GM21367 (cell line): ENCODE data around the gene PUDP.
"Not testable (repeated sequence)": the region's sequence is repeated elsewhere in the genome, so short reads cannot be mapped to it uniquely, and the experiment has no call there.

Experiments used
- ATAC-seq: cut with Tn5 transposase; IDR thresholded peaks from one replicate; pipeline ENCODE4 v1.9.1; 2021; ENCODE audit not compliant: unreplicated experiment

Gene PUDP

GRCh38 chrX:7110821-7111276 lies 37.1 kb downstream of the PUDP start:
- ATAC-seq, result peak; percentile 50

DNA sequence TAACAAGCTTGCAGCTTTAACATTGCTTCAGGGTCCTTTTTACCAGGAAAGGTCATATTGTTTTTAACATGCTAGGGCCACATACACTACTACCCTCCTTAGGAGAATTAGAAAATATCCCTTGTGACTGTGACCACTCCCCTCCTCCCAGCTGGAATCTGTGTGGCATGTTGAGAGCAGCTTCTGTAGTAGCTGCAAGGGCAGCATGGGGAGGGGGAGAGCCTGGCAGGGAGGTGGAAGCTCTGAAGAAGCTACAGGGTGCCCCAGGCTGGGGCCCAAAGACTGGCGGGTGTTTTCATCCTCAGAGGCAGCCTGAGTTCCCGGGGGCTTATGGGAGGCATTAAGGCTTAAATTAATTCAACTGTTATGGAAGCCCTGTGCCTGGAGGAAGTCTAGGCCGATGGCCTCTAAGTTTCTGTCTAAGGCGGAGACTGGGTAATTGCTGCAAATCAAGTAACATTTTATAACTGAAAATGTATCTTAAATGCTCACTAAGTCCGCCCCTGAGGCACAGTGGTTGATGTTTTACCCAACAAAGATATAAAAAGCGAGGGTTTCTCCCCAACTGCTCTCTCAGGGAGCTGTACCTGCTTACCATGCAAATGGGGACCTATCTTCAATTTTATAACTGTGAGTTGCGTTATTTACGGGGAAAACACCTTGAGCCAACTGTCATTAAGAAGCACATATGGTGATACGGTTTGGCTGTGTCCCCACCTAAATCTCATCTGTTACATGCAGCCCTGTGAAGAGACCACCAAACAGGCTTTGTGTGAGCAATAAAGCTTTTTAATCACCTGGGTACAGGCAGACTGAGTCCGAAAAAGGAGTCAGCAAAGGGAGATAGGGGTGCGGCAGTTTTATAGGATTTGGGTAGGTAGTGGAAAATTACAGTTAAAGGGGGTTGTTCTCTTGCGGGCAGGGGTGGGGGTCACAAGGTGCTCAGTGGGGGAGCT lies 37.8 kb downstream of the PUDP start:
- no peak for ATAC-seq

DNA sequence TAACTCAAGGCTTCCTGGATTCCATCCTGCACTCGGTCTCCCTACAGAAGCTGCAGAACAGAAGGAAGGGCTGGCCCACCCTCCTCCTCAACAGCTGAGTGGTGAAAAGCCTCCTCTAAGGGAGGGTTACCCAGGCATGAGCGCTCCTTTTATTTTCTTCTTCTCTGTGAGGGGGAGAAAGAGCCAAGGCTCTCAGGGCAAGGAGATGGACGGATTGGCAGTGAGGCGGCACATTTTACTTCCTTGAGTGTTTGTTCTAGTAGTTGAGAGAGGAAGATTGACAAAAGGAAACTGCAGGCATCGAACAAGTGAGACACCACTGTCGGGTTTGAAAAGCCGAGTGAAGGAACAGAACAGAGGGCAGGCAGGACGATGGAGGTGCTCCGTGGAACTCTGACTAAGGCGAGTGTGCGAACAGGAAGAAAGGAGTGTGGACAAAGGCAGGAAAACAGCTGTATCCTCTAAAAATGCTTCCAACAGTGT lies 38.9 kb downstream of the PUDP start:
- no peak for ATAC-seq

- ATAC-seq, result no peak
Measured at GRCh38 chrX:7108030-7108429, 39.9 kb downstream of the PUDP start.

DNA sequence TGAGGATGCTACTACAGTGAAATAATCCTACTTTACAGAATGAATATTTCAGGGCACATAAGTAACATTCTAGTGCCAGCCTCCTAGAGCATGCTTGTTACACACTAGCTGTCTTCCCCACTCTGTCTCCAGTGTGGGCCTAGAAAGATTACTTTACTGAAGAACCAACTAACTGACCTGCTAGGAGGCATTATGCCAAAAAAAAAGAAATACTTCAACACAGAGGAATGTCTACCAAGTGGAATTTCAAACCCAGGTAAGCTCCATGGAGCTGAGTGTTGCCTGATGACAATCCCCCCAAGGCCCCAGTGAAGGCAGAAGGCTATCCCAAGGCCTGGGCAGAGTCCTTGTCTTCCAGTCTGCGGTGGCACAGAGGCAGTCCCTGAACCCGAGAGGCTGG lies 41.3 kb downstream of the PUDP start:
- no peak for ATAC-seq

- ATAC-seq, result no peak
Measured at GRCh38 chrX:7102119-7102518, 45.8 kb downstream of the PUDP start.

GRCh38 chrX:7100022-7100421 lies 47.9 kb downstream of the PUDP start:
- ATAC-seq, result no peak

- ATAC-seq, result not testable (repeated sequence)
Measured at GRCh38 chrX:7095657-7096056, 52.3 kb downstream of the PUDP start.

DNA sequence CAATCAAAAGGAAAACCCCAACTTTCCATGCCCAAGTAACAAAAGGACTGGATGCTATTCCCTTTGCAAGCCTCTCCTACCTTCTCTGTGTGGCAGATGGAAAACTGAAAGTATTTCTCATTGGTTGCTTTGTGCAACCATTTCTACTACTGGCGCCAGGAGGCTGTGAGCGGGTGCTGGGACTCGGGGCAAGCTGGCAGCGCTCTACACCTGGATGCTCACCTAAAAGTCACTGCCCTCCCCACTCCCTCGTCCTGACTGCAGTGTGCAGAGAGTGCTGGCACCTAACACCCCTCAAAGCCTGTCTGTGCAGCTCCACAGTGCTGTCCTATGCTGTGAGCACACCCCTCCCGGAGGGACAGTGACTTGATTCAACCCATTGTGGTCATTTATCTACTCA lies 54.6 kb downstream of the PUDP start:
- ATAC-seq, result no peak

GRCh38 chrX:7092543-7092942 lies 55.4 kb downstream of the PUDP start:
- ATAC-seq, result no peak

DNA sequence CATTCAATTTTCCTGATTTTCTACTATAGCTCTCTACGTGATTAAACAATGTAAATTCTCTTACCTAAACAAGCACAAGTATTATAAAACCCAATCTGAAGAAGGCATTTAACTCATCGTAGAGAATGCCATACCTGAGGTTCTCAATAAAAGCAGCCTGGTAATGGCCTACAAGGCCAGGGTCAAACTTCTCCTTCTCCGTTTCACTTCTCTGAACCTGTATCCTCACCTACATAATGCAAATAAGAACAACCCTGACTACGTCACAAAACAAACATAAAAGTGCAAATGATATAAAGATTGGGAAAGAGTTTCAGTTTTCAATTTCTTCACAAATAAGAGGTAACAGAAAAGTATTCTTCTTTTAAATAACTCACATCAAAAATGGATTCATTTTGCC lies 56.0 kb downstream of the PUDP start:
- ATAC-seq, result no peak

DNA sequence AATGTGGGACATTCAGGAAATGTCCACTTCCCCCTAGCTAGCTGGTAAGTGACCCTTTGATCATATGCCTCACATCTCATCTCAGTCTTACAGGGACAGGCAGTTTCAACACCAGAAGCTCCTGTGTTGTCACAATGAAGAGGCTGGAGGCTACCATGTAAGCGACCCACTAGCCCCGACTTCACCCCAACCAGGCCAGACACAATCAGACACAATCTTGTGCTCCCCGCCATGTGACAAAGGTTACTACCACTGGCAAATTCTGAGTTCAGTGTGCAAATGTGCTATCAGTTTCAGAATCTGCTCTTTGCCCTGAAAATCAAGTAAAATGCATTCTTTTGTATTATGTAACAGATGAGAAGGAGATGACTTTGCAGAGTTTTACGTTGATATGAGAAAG lies 57.3 kb downstream of the PUDP start:
- ATAC-seq, result no peak

DNA sequence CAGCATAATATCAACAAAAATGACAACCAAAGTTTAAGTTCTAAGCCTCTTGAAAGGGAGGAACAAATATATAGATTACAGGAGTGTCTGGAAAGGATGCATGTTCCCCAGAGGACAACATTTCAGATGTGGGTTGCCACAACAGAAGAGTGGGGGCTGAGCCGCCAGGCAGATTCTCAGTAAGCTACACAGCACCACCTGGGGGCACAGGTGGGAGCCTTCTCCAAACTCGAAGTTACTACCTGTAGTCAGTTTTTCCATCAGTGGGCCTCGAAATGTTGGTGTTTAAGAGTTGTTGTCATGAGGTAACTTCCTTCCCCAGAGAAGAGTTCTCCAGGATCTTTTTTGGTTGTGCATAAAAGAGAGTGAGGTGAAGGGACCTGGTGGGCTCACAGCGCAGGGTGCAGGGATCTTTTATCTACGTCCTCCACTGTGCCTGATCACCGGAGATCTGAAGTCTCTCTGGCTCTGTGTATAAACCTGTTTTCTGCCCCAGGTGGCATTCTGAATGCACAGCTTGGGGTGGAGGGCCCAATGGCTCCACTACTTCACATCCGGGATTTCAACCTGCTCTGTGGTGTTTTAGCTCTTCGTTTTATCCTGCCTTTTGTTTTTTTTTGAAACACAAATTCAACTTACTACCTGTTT lies 58.9 kb downstream of the PUDP start:
- ATAC-seq, result peak; percentile 33

- ATAC-seq, result no peak
Measured at GRCh38 chrX:7086384-7086783, 61.6 kb downstream of the PUDP start.

DNA sequence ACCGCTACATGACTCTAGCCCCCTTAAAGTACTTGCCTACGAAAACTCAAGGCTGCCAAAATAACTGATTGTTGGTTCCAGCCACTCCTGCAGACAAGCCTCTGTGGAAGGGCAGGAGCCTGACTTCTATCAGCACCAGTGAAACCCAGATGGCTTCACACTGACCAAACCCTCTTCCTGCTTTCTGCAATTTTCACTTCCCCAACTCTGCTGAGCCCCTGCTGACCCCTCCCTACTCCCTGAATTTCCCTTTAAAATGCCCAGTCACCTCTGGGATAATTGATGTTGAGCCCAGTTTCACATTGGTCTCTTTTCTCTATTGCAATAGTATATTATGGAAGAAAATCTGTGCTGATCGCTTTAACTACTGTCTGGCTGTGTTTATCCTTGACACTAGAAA lies 62.1 kb downstream of the PUDP start:
- ATAC-seq, result no peak

- no peak for ATAC-seq
Measured at GRCh38 chrX:7084841-7085240, 63.1 kb downstream of the PUDP start.

- ATAC-seq, result peak; percentile 87
Measured at GRCh38 chrX:7083468-7084396, 64.2 kb downstream of the PUDP start.

- ATAC-seq, result no peak
Measured at GRCh38 chrX:7083021-7083420, 64.9 kb downstream of the PUDP start.

GRCh38 chrX:7082556-7082955 lies 65.4 kb downstream of the PUDP start:
- ATAC-seq, result no peak

DNA sequence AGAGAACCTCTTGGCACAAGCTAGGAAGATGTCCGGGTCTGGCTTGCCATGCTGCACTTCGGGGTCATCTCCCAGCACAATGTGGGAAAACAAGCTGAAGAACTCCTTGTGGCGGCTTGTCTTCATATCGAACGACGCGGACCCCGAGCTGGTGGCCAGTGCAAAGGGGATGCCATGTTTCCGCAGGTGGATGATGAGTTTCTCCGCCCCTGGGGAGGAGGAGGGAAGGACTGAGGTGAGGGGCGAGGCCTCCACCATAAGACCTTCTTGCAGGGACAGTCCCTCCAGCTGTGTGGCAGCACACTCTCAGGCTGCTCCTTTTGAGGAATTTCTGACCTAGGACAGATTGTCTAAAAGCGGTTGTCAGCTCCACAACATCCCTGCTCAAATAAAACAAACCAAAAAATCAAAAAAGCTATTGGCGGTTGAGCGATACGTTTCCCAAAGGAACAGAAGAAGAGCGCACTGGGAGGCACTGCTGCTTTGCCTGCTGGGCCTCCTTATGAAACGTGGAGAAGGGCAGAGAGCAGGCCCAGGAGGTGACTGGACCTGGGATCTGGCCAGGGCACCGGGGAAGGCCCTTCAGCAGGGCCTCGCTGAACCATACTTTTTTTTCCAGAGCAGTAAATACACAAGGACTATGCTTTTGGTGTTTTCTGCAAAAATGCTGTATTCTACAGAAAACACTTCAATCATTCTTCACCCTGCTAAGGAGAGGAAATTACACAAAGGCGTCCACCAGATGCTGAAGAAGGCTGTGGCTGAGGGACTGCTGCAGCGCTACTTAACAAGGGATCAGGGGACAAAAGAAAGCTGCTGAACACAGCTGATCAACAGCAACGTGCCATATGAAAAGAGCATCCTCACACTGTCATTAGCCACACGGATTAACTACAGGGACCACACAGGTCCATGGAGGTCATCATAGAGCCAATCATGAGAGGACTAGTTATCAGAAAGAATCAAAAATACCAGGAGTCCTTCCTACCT lies 70.4 kb downstream of the PUDP start:
- ATAC-seq, result no peak
